IMR-90 (cell line): Measurements from ENCODE around the gene DBH. TPM values are rescaled to one million over a fixed set of nuclear protein-coding genes. Genes with fewer than 3 reads are reported as not detected.

Experiments used
- ATAC-seq: fragments of 200-7000 bp; cut with Tn5 transposase; 2 replicates; pipeline ENCODE4 v1.9.1; 2020; ENCODE audit warnings: low read depth, mild to moderate bottlenecking, moderate library complexity
- BruUV-seq: library from RNA; stranded (reverse); fragments of 400-500 nt; replicated peaks from 2 replicates; lab custom pipeline; 2021; lab: Mats Ljungman, UMichigan
- CTCF ChIA-PET: fragments of 300-600 bp; formaldehyde crosslinking; extraction: SDS; loops from one replicate; lab custom pipeline; 2021; ENCODE audit warnings: antibody characterized with exemption; lab: Yijun Ruan, JAX
- POLR2A ChIA-PET: fragments of 300-600 bp; sonication (Branson Sonifier 250); formaldehyde crosslinking; loops from one replicate; lab custom pipeline; 2022; ENCODE audit warnings: antibody characterized with exemption; ENCODE audit not compliant: unreplicated experiment; lab: Charles Lee
- DNase-seq: peaks from one replicate; pipeline ENCODE4 v3.0.0; 2013
- H2AFZ ChIP-seq: replicated peaks from 2 replicates; pipeline ENCODE3; 2013; ENCODE audit warnings: low read length, mild to moderate bottlenecking; ENCODE audit not compliant: poor library complexity
- H2AK5ac ChIP-seq: 2 replicates; pipeline ENCODE4 v1.6.1; 2013; ENCODE audit warnings: low read depth, low read length, inconsistent platforms
- H2AK9ac ChIP-seq: replicated peaks from 2 replicates; pipeline ENCODE3; 2013; ENCODE audit warnings: mild to moderate bottlenecking, low read depth, low read length, moderate library complexity; ENCODE audit not compliant: poor library complexity
- H2BK120ac ChIP-seq: 2 replicates; pipeline ENCODE4 v1.6.1; 2013; ENCODE audit warnings: low read depth, low read length, inconsistent platforms
- H2BK15ac ChIP-seq: 3 replicates; pipeline ENCODE4 v1.6.1; 2013; ENCODE audit warnings: low read depth, low read length, inconsistent platforms
- H2BK20ac ChIP-seq: 2 replicates; pipeline ENCODE4 v1.6.1; 2013; ENCODE audit warnings: low read depth, mild to moderate bottlenecking, inconsistent platforms, low read length, moderate library complexity
- H2BK5ac ChIP-seq: 2 replicates; pipeline ENCODE4 v1.6.1; 2013; ENCODE audit warnings: mild to moderate bottlenecking, low read depth, low read length, inconsistent platforms; ENCODE audit not compliant: poor library complexity, severe bottlenecking
- H3K14ac ChIP-seq: replicated peaks from 2 replicates; pipeline ENCODE4 v1.6.1; 2013; ENCODE audit warnings: low read depth, low read length, inconsistent platforms
- H3K18ac ChIP-seq: 2 replicates; pipeline ENCODE4 v1.6.1; 2013; ENCODE audit warnings: low read depth, low read length, control low read depth
- H3K23ac ChIP-seq: 2 replicates; pipeline ENCODE4 v1.6.1; 2013; ENCODE audit warnings: low read depth, low read length, inconsistent platforms
- H3K27ac ChIP-seq: 2 replicates; pipeline ENCODE4 v1.5.1; 2013; ENCODE audit warnings: mild to moderate bottlenecking, control low read depth, low read length; ENCODE audit not compliant: insufficient read depth
- H3K27me3 ChIP-seq: 2 replicates; pipeline ENCODE4 v1.6.1; 2013; ENCODE audit warnings: low read length; ENCODE audit not compliant: control insufficient read depth, insufficient read depth
- H3K36me3 ChIP-seq: 2 replicates; pipeline ENCODE4 v1.6.1; 2013; ENCODE audit warnings: low read length, mixed read lengths; ENCODE audit not compliant: control insufficient read depth, insufficient read depth
- H3K4ac ChIP-seq: 2 replicates; pipeline ENCODE4 v1.6.1; 2013; ENCODE audit warnings: low read depth, low read length, inconsistent platforms
- H3K4me1 ChIP-seq: 2 replicates; pipeline ENCODE4 v1.6.1; 2013; ENCODE audit warnings: low read length, mixed read lengths; ENCODE audit not compliant: control insufficient read depth, insufficient read depth
- H3K4me2 ChIP-seq: 2 replicates; pipeline ENCODE4 v1.6.1; 2013; ENCODE audit warnings: low read depth, mild to moderate bottlenecking, control low read depth, low read length, moderate library complexity
- H3K4me3 ChIP-seq: 2 replicates; pipeline ENCODE4 v1.5.1; 2013; ENCODE audit warnings: low read depth, mild to moderate bottlenecking, control low read depth, low read length, moderate library complexity; ENCODE audit not compliant: insufficient read depth
- H3K56ac ChIP-seq: 2 replicates; pipeline ENCODE4 v1.6.1; 2013; ENCODE audit warnings: low read length, inconsistent platforms; ENCODE audit not compliant: insufficient read depth; ENCODE audit errors: extremely low read depth
- H3K79me1 ChIP-seq, 2 experiments: 2 replicates each; pipeline ENCODE4 v1.6.1; 2013; ENCODE audit warnings: low read length in 2 of 2, inconsistent platforms in 1 of 2, low read depth in 1 of 2
- H3K9ac ChIP-seq: 2 replicates; pipeline ENCODE4 v1.6.1; 2013; ENCODE audit warnings: low read depth, low read length, control low read depth
- H3K9me1 ChIP-seq: 2 replicates; pipeline ENCODE4 v1.6.1; 2013; ENCODE audit warnings: low read length, inconsistent platforms; ENCODE audit not compliant: insufficient read depth
- H3K9me3 ChIP-seq: 2 replicates; pipeline ENCODE4 v1.6.1; 2013; ENCODE audit warnings: low read length; ENCODE audit not compliant: control insufficient read depth, insufficient read depth
- H4K20me1 ChIP-seq: 2 replicates; pipeline ENCODE4 v1.6.1; 2013; ENCODE audit warnings: low read length, inconsistent platforms; ENCODE audit not compliant: insufficient read depth
- H4K5ac ChIP-seq: 2 replicates; pipeline ENCODE4 v1.6.1; 2013; ENCODE audit warnings: mild to moderate bottlenecking, low read depth, low read length, control low read depth
- H4K8ac ChIP-seq, 2 experiments: 2 replicates each; pipeline ENCODE4 v1.6.1; 2013; ENCODE audit warnings: low read depth in 2 of 2, low read length in 2 of 2, control low read depth in 1 of 2, inconsistent platforms in 1 of 2
- H4K91ac ChIP-seq: 2 replicates; pipeline ENCODE4 v1.6.1; 2013; ENCODE audit warnings: low read depth, low read length, inconsistent platforms; ENCODE audit not compliant: insufficient read depth
- BHLHE40 ChIP-seq: fragments of 150-350 bp; IDR thresholded peaks from 2 replicates; pipeline ENCODE4 v1.6.1; 2016; ENCODE audit warnings: mild to moderate bottlenecking, low read depth, low read length
- CEBPB ChIP-seq: IDR thresholded peaks from 2 replicates; pipeline ENCODE4 v1.6.1; 2012; ENCODE audit warnings: low read depth, low read length, improper control_type of control experiment
- CHD1 ChIP-seq: IDR thresholded peaks from 2 replicates; pipeline ENCODE4 v1.6.1; 2012; ENCODE audit warnings: low read depth, low read length, improper control_type of control experiment
- CTCF ChIP-seq: conservative IDR thresholded peaks from 2 replicates; pipeline ENCODE4 v1.5.1; 2012; ENCODE audit warnings: mild to moderate bottlenecking, low read depth, low read length, improper control_type of control experiment
- ELK1 ChIP-seq: fragments of 150-350 bp; IDR thresholded peaks from 2 replicates; pipeline ENCODE4 v1.6.1; 2016; ENCODE audit warnings: low read depth, mild to moderate bottlenecking, low read length, moderate library complexity, borderline replicate concordance
- FOS ChIP-seq: fragments of 150-350 bp; IDR thresholded peaks from 2 replicates; pipeline ENCODE4 v1.6.1; 2016; ENCODE audit warnings: low read depth, low read length
- MAFK ChIP-seq: IDR thresholded peaks from 2 replicates; pipeline ENCODE4 v1.6.1; 2012; ENCODE audit warnings: low read depth, low read length, improper control_type of control experiment
- MAZ ChIP-seq: IDR thresholded peaks from 2 replicates; pipeline ENCODE4 v1.6.1; 2012; ENCODE audit warnings: low read depth, mild to moderate bottlenecking, low read length, improper control_type of control experiment, moderate library complexity, borderline replicate concordance
- MXI1 ChIP-seq: IDR thresholded peaks from 2 replicates; pipeline ENCODE4 v1.6.1; 2012; ENCODE audit warnings: low read depth, mild to moderate bottlenecking, low read length, moderate library complexity, borderline replicate concordance
- NFE2L2 ChIP-seq: fragments of 150-350 bp; IDR thresholded peaks from 2 replicates; pipeline ENCODE4 v1.6.1; 2016; ENCODE audit warnings: low read depth, mild to moderate bottlenecking, low read length
- POLR2A ChIP-seq: IDR thresholded peaks from 2 replicates; pipeline ENCODE4 v1.6.1; 2012; ENCODE audit warnings: mild to moderate bottlenecking, low read depth, low read length
- RAD21 ChIP-seq: IDR thresholded peaks from 2 replicates; pipeline ENCODE4 v1.6.1; 2012; ENCODE audit warnings: low read length, improper control_type of control experiment
- RCOR1 ChIP-seq: IDR thresholded peaks from 2 replicates; pipeline ENCODE4 v1.6.1; 2012; ENCODE audit warnings: mild to moderate bottlenecking, low read length, improper control_type of control experiment; ENCODE audit not compliant: insufficient replicate concordance
- RFX5 ChIP-seq: IDR thresholded peaks from 2 replicates; pipeline ENCODE4 v1.8.0; 2012; ENCODE audit warnings: low read depth, mild to moderate bottlenecking, low read length, moderate library complexity
- SMC3 ChIP-seq: fragments of 150-350 bp; IDR thresholded peaks from 2 replicates; pipeline ENCODE4 v1.6.1; 2016; ENCODE audit warnings: low read depth, mild to moderate bottlenecking, antibody characterized with exemption, low read length, moderate library complexity
- USF2 ChIP-seq: fragments of 150-350 bp; IDR thresholded peaks from 2 replicates; pipeline ENCODE4 v1.6.1; 2017; ENCODE audit warnings: mild to moderate bottlenecking, antibody characterized with exemption, low read length, low read depth
- WGBS, 2 experiments: methylation state at CpG; one replicate each; pipeline versions ENCODE4 v1.1.5 to v1.1.7; 2013; ENCODE audit warnings: missing lambda C conversion rate in 2 of 2; ENCODE audit not compliant: insufficient read length in 1 of 2; ENCODE audit errors: extremely low coverage in 2 of 2; 5-methylcytosine and 5-hydroxymethylcytosine counted together
- dilution Hi-C: fragments of 300-500 bp; cut with HindIII; formaldehyde crosslinking; loops from one replicate; pipeline ENCODE4 v1.14.3; 2018; ENCODE audit warnings: low sequenced_read_pairs; ENCODE audit not compliant: unreplicated experiment
- in situ Hi-C: fragments of 300-500 bp; cut with MboI; formaldehyde crosslinking; loops from 3 replicates; pipeline ENCODE4 v1.14.3; 2019; ENCODE audit warnings: low sequenced_read_pairs, inconsistent platforms, mixed read lengths
- intact Hi-C: fragments of 100-400 bp; cut with micrococcal nuclease; formaldehyde crosslinking; loops from 2 replicates; pipeline ENCODE4 v1.10.0; 2022
- polyA plus RNA-seq, 3 experiments: library from polyadenylated mRNA; depleted of rRNA; stranded (reverse); fragments of >200 nt; gene quantifications; 2 replicates each; pipeline ENCODE4 v1.2.3, GENCODE V29; 2012; ENCODE audit warnings: low replicate concordance in 1 of 3
- total RNA-seq: library from RNA; depleted of rRNA; stranded (reverse); fragments of >200 nt; gene quantifications from 2 replicates; pipeline ENCODE4 v1.2.3, GENCODE V29; 2012

DBH gene
- total and polyA plus RNA-seq, 2 of the 4 experiments (the other 2 are of a cell fraction) = not detected

GRCh38 chr9:133707763-133708245, 71.6 kb downstream of the DBH start:
- Histone ChIP-seq H3K14ac (no peak overlapping the region), H3K18ac (no peak overlapping the region), H4K91ac (no peak overlapping the region), H3K4ac (peak overlapping the region; percentile 73; the same call in 1 of the 2 replicates), H2BK20ac (no peak overlapping the region), H2AK5ac (peak overlapping the region; percentile 59; the same call in 1 of the 2 replicates), H3K56ac (no peak overlapping the region), H3K27me3 (no peaks in the 10 kb centered on the region; the same call in 1 of the 2 replicates), H3K9me1 (peaks cover 6% of the 10 kb centered on the region), H2BK120ac (peak overlapping the region; percentile 36; the same call in 1 of the 2 replicates), H2AFZ (no peak overlapping the region), H4K5ac (no peak overlapping the region), H2BK15ac (no peak overlapping the region), H4K20me1 (no peaks in the 10 kb centered on the region), H3K23ac (no peak overlapping the region), H4K8ac (0 out of 4 replicates have a peak overlapping the region, but pooled peaks of 1 of the 2 experiments have one; percentile 35), H3K4me2 (no peak overlapping the region), H3K36me3 (no peaks in the 10 kb centered on the region), H3K27ac (no peak overlapping the region), H3K9ac (no peak overlapping the region), H2BK5ac (no peak overlapping the region), H3K9me3 (no peaks in the 10 kb centered on the region), H3K4me1 (peaks cover 21% of the 10 kb centered on the region), H3K79me1 (peaks cover 0 to 7% of the 10 kb centered on the region in 2 experiments; a peak in 2 of 4 replicates), H3K4me3 (no peak overlapping the region), H2AK9ac (peak overlapping the region; percentile 48)
- dilution Hi-C loops (no loop called here), intact Hi-C loops (no loop called here), in situ Hi-C loops (no loop called here)
- 91% methylated on average over 9 of the region's 15 CpGs; no CpG with 5 or more reads in 1 of the 2 experiments for WGBS, 2 experiments
- TF ChIP-seq MXI1 (no peak), RAD21 (no peak), RCOR1 (no peak), CTCF (no peak), RFX5 (no peak), FOS (no peak), MAFK (no peak), CHD1 (no peak), BHLHE40 (no peak), POLR2A (no peak), CEBPB (no peak), NFE2L2 (no peak), USF2 (no peak), SMC3 (no peak), ELK1 (no peak), MAZ (no peak)
- CTCF ChIA-PET = no interaction called here
- POLR2A ChIA-PET = no interaction called here
- no peak for ATAC-seq
- DNase-seq = no peak
- no TSS peak for BruUV-seq
